Measurements from ENCODE around the gene MCM10.

GRCh38 chr10:13136651-13137050 lies 24.7 kb upstream of the MCM10 start:
- TF ChIP-seq CTCF (IDR thresholded peaks at IDR 0.05), result no peak
- no peak for TF ChIP-seq POLR2A (IDR thresholded peaks at IDR 0.05)
